ENCODE results near the gene RNASEL.
A peak's percentile ranks its signal among the peaks of the same experiment; 100 is the strongest.

The RNASEL gene

GRCh38 chr1:182587666-182588499, 1.2 kb downstream of the RNASEL start:
- Histone ChIP-seq H3K9me3 (ENCODE audit: control insufficient read depth, low read length) (no peaks in the 10 kb centered on the region), H3K36me3 (ENCODE audit: control insufficient read depth, insufficient read depth, low read length) (no peaks in the 10 kb centered on the region), H3K9ac (ENCODE audit: low read length) (peak overlapping the region; percentile 94), H3K4me1 (ENCODE audit: control insufficient read depth, insufficient read depth, low read length) (no peaks in the 10 kb centered on the region), H3K4me3 (ENCODE audit: low read length) (peak overlapping the region; percentile 83), H3K27me3 (ENCODE audit: control insufficient read depth, insufficient read depth, low read length) (no peaks in the 10 kb centered on the region)

GRCh38 chr1:182587093-182587492, 2.0 kb downstream of the RNASEL start:
- H3K9me3 ChIP-seq (ENCODE audit: control insufficient read depth, low read length), result no peaks in the 10 kb centered on the region
- no peaks in the 10 kb centered on the region for H3K27me3 ChIP-seq (ENCODE audit: control insufficient read depth, insufficient read depth, low read length)
- H3K36me3 ChIP-seq (ENCODE audit: control insufficient read depth, insufficient read depth, low read length), result no peaks in the 10 kb centered on the region
- H3K4me3 ChIP-seq (ENCODE audit: low read length), result no peak overlapping the region
- H3K9ac ChIP-seq (ENCODE audit: low read length), result no peak overlapping the region
- no peaks in the 10 kb centered on the region for H3K4me1 ChIP-seq (ENCODE audit: control insufficient read depth, insufficient read depth, low read length)

GRCh38 chr1:182586380-182586779, 2.7 kb downstream of the RNASEL start:
- Histone ChIP-seq H3K9me3 (ENCODE audit: control insufficient read depth, low read length) (no peaks in the 10 kb centered on the region), H3K4me1 (ENCODE audit: control insufficient read depth, insufficient read depth, low read length) (no peaks in the 10 kb centered on the region), H3K27me3 (ENCODE audit: control insufficient read depth, insufficient read depth, low read length) (no peaks in the 10 kb centered on the region), H3K36me3 (ENCODE audit: control insufficient read depth, insufficient read depth, low read length) (no peaks in the 10 kb centered on the region), H3K9ac (ENCODE audit: low read length) (no peak overlapping the region), H3K4me3 (ENCODE audit: low read length) (no peak overlapping the region)

GRCh38 chr1:182584746-182585145, 4.3 kb downstream of the RNASEL start:
- Histone ChIP-seq H3K4me1 (ENCODE audit: control insufficient read depth, insufficient read depth, low read length) (no peaks in the 10 kb centered on the region), H3K9me3 (ENCODE audit: control insufficient read depth, low read length) (no peaks in the 10 kb centered on the region), H3K9ac (ENCODE audit: low read length) (no peak overlapping the region), H3K27me3 (ENCODE audit: control insufficient read depth, insufficient read depth, low read length) (no peaks in the 10 kb centered on the region), H3K36me3 (ENCODE audit: control insufficient read depth, insufficient read depth, low read length) (no peaks in the 10 kb centered on the region), H3K4me3 (ENCODE audit: low read length) (no peak overlapping the region)

DNA sequence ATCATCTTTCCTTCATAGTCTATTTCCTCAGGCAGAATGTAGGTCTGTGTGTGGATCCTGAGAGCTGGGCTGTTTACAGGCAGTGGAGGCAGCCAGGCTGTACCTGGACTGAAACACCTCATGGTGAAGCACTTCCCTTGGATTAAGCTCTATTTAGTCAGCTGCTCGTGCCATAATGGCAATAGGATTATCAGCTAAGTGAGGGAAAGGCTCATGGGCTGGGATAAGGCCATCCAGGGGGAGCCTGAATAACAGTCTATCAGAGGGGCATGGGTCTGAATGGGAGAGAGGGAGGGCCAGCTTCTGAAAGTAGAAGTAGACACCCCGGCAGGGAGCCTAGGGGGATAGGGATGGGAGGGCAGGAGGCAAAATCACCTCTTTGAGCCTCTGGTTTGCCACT, 8.3 kb downstream of the RNASEL start:
- Histone ChIP-seq H3K4me3 (ENCODE audit: low read length) (no peak overlapping the region), H3K9me3 (ENCODE audit: control insufficient read depth, low read length) (no peaks in the 10 kb centered on the region), H3K27me3 (ENCODE audit: control insufficient read depth, insufficient read depth, low read length) (no peaks in the 10 kb centered on the region), H3K4me1 (ENCODE audit: control insufficient read depth, insufficient read depth, low read length) (peaks cover 1% of the 10 kb centered on the region), H3K36me3 (ENCODE audit: control insufficient read depth, insufficient read depth, low read length) (no peaks in the 10 kb centered on the region), H3K9ac (ENCODE audit: low read length) (no peak overlapping the region)

DNA sequence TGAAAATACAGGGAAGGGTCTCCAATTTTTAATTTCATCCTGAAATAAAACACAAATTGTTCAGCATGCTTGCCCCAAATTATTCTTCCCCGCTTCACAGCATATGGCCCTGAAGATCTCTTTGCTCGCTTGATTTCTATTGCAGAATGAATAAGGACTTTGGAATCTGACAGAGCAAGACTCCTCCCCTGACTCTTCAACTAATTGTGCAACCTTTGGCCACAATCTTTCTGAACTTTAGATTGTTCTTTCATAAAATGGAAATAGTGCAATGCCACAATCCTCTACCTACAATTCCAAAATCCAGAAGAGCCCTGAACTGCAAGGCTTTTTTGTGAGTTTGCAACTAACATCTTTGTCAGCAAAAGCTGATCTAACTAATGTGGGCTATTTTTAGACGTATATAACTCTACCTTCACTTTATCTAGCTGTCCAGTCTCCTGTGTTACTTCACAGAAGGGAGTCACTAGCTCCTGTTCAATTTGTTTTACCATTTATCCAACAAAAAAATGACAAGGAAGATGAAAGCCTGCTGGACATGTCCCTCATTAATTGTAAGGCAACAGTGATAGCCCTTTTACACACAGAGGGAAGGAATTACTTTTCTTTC, 13.4 kb downstream of the RNASEL start:
- Histone ChIP-seq H3K9me3 (ENCODE audit: control insufficient read depth, low read length) (no peaks in the 10 kb centered on the region), H3K27me3 (ENCODE audit: control insufficient read depth, insufficient read depth, low read length) (no peaks in the 10 kb centered on the region), H3K36me3 (ENCODE audit: control insufficient read depth, insufficient read depth, low read length) (no peaks in the 10 kb centered on the region), H3K9ac (ENCODE audit: low read length) (no peak overlapping the region), H3K4me1 (ENCODE audit: control insufficient read depth, insufficient read depth, low read length) (peaks cover 4% of the 10 kb centered on the region), H3K4me3 (ENCODE audit: low read length) (no peak overlapping the region)

- H3K36me3 ChIP-seq (ENCODE audit: control insufficient read depth, insufficient read depth, low read length), result no peaks in the 10 kb centered on the region
- H3K9ac ChIP-seq (ENCODE audit: low read length), result no peak overlapping the region
- no peak overlapping the region for H3K4me3 ChIP-seq (ENCODE audit: low read length)
- H3K4me1 ChIP-seq (ENCODE audit: control insufficient read depth, insufficient read depth, low read length), result peaks cover 4% of the 10 kb centered on the region
- H3K9me3 ChIP-seq (ENCODE audit: control insufficient read depth, low read length), result no peaks in the 10 kb centered on the region
- no peaks in the 10 kb centered on the region for H3K27me3 ChIP-seq (ENCODE audit: control insufficient read depth, insufficient read depth, low read length)
Measured at GRCh38 chr1:182574156-182574555, 14.9 kb downstream of the RNASEL start.

GRCh38 chr1:182570611-182570970, 18.5 kb downstream of the RNASEL start:
- Histone ChIP-seq H3K36me3 (ENCODE audit: control insufficient read depth, insufficient read depth, low read length) (no peaks in the 10 kb centered on the region), H3K9ac (ENCODE audit: low read length) (no peak overlapping the region), H3K4me3 (ENCODE audit: low read length) (no peak overlapping the region), H3K4me1 (ENCODE audit: control insufficient read depth, insufficient read depth, low read length) (peaks cover under 1% of the 10 kb centered on the region), H3K9me3 (ENCODE audit: control insufficient read depth, low read length) (no peaks in the 10 kb centered on the region), H3K27me3 (ENCODE audit: control insufficient read depth, insufficient read depth, low read length) (no peaks in the 10 kb centered on the region)

GRCh38 chr1:182569939-182570610, 19.0 kb downstream of the RNASEL start:
- Histone ChIP-seq H3K4me1 (ENCODE audit: control insufficient read depth, insufficient read depth, low read length) (no peaks in the 10 kb centered on the region), H3K27me3 (ENCODE audit: control insufficient read depth, insufficient read depth, low read length) (no peaks in the 10 kb centered on the region), H3K9ac (ENCODE audit: low read length) (no peak overlapping the region), H3K4me3 (ENCODE audit: low read length) (no peak overlapping the region), H3K36me3 (ENCODE audit: control insufficient read depth, insufficient read depth, low read length) (no peaks in the 10 kb centered on the region), H3K9me3 (ENCODE audit: control insufficient read depth, low read length) (no peaks in the 10 kb centered on the region)

GRCh38 chr1:182568647-182569284, 20.3 kb downstream of the RNASEL start:
- Histone ChIP-seq H3K27me3 (ENCODE audit: control insufficient read depth, insufficient read depth, low read length) (no peaks in the 10 kb centered on the region), H3K9me3 (ENCODE audit: control insufficient read depth, low read length) (no peaks in the 10 kb centered on the region), H3K9ac (ENCODE audit: low read length) (no peak overlapping the region), H3K4me3 (ENCODE audit: low read length) (no peak overlapping the region), H3K36me3 (ENCODE audit: control insufficient read depth, insufficient read depth, low read length) (no peaks in the 10 kb centered on the region), H3K4me1 (ENCODE audit: control insufficient read depth, insufficient read depth, low read length) (no peaks in the 10 kb centered on the region)

- no peaks in the 10 kb centered on the region for H3K9me3 ChIP-seq (ENCODE audit: control insufficient read depth, low read length)
- H3K4me3 ChIP-seq (ENCODE audit: low read length), result no peak overlapping the region
- no peaks in the 10 kb centered on the region for H3K27me3 ChIP-seq (ENCODE audit: control insufficient read depth, insufficient read depth, low read length)
- no peaks in the 10 kb centered on the region for H3K36me3 ChIP-seq (ENCODE audit: control insufficient read depth, insufficient read depth, low read length)
- no peaks in the 10 kb centered on the region for H3K4me1 ChIP-seq (ENCODE audit: control insufficient read depth, insufficient read depth, low read length)
- no peak overlapping the region for H3K9ac ChIP-seq (ENCODE audit: low read length)
Measured at GRCh38 chr1:182567629-182568028, 21.4 kb downstream of the RNASEL start.

DNA sequence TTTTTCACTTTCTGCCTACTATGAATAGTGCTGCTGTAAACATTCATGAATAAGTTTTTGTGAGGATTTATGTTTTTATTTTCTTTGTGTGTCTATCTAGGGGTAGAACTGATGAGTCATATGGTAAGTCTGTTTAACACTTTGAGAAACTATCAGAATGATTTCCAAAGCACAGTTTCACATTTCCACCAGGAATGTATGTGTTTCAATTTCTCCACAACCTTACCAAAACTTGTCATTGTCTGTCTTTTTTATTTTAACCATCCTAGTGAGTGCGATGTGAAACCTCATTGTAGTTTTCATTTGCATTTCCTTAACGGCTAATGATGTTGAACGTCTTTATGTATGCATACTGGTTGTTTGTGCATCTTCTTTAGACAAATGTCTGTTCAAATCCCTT, 23.5 kb downstream of the RNASEL start:
- Histone ChIP-seq H3K9ac (ENCODE audit: low read length) (no peak overlapping the region), H3K4me3 (ENCODE audit: low read length) (no peak overlapping the region), H3K27me3 (ENCODE audit: control insufficient read depth, insufficient read depth, low read length) (no peaks in the 10 kb centered on the region), H3K4me1 (ENCODE audit: control insufficient read depth, insufficient read depth, low read length) (no peaks in the 10 kb centered on the region), H3K9me3 (ENCODE audit: control insufficient read depth, low read length) (no peaks in the 10 kb centered on the region), H3K36me3 (ENCODE audit: control insufficient read depth, insufficient read depth, low read length) (no peaks in the 10 kb centered on the region)

Measured in mucosa of stomach (tissue), 1 donor.